PC-3 (cell line): ENCODE measurements around the gene PEPD.

ENCODE experiments used
- EZH2 ChIP-seq: fragments of 300-600 bp; sonication (generic); IDR thresholded peaks from one replicate; pipeline ENCODE4 v1.6.1; 2017; ENCODE audit warnings: antibody characterized with exemption, mild to moderate bottlenecking, low read length; ENCODE audit not compliant: unreplicated experiment
- EZH2phosphoT487 ChIP-seq: fragments of 300-600 bp; sonication (generic); IDR thresholded peaks from 2 replicates; pipeline ENCODE4 v1.6.1; 2018; ENCODE audit warnings: mild to moderate bottlenecking, antibody characterized with exemption, low read length, borderline replicate concordance
- TF ChIP-seq, protein P1 (sequence below): fragments of 300-600 bp; sonication (generic); conservative IDR thresholded peaks from 2 replicates; pipeline ENCODE4 v1.5.1; 2017; ENCODE audit warnings: antibody characterized with exemption, low read depth, mild to moderate bottlenecking, low read length

GRCh38 chr19:33561261-33561660 is 39.7 kb upstream of the PEPD start:
- TF ChIP-seq, protein P1, sequence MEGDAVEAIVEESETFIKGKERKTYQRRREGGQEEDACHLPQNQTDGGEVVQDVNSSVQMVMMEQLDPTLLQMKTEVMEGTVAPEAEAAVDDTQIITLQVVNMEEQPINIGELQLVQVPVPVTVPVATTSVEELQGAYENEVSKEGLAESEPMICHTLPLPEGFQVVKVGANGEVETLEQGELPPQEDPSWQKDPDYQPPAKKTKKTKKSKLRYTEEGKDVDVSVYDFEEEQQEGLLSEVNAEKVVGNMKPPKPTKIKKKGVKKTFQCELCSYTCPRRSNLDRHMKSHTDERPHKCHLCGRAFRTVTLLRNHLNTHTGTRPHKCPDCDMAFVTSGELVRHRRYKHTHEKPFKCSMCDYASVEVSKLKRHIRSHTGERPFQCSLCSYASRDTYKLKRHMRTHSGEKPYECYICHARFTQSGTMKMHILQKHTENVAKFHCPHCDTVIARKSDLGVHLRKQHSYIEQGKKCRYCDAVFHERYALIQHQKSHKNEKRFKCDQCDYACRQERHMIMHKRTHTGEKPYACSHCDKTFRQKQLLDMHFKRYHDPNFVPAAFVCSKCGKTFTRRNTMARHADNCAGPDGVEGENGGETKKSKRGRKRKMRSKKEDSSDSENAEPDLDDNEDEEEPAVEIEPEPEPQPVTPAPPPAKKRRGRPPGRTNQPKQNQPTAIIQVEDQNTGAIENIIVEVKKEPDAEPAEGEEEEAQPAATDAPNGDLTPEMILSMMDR, result no peak
- TF ChIP-seq EZH2, result no peak
- TF ChIP-seq EZH2phosphoT487, result no peak
